ENCODE measurements around the gene PRDM15.

Gene PRDM15

GRCh38 chr21:41884501-41885030 lies 5.4 kb upstream of the PRDM15 start:
- no peak for DNase-seq

- DNase-seq, result no peak
Measured at GRCh38 chr21:41883582-41883981, 4.4 kb upstream of the PRDM15 start.

GRCh38 chr21:41881051-41881450 lies 1.9 kb upstream of the PRDM15 start:
- DNase-seq, result no peak

- no peak for DNase-seq
Measured at GRCh38 chr21:41880153-41880552, 1.0 kb upstream of the PRDM15 start.

GRCh38 chr21:41878831-41879189 lies 334 bp downstream of the PRDM15 start:
- DNase-seq, result peak; percentile 77

GRCh38 chr21:41877901-41878830 lies 978 bp downstream of the PRDM15 start:
- no peak for DNase-seq

- DNase-seq, result no peak
Measured at GRCh38 chr21:41876928-41877652, 2.1 kb downstream of the PRDM15 start.

GRCh38 chr21:41876396-41876795 lies 2.7 kb downstream of the PRDM15 start:
- DNase-seq, result no peak

GRCh38 chr21:41875086-41875485 lies 4.1 kb downstream of the PRDM15 start:
- no peak for DNase-seq

- no peak for DNase-seq
Measured at GRCh38 chr21:41874611-41875010, 4.5 kb downstream of the PRDM15 start.

- DNase-seq, result no peak
Measured at GRCh38 chr21:41873426-41873825, 5.7 kb downstream of the PRDM15 start.

- DNase-seq, result no peak
Measured at GRCh38 chr21:41873005-41873404, 6.1 kb downstream of the PRDM15 start.

GRCh38 chr21:41871293-41872030 lies 7.7 kb downstream of the PRDM15 start:
- DNase-seq, result no peak

- DNase-seq, result no peak
Measured at GRCh38 chr21:41869771-41870170, 9.4 kb downstream of the PRDM15 start.

GRCh38 chr21:41868062-41868710 lies 11.0 kb downstream of the PRDM15 start:
- no peak for DNase-seq

- DNase-seq, result no peak
Measured at GRCh38 chr21:41867313-41867712, 11.8 kb downstream of the PRDM15 start.

- DNase-seq, result no peak
Measured at GRCh38 chr21:41866274-41866809, 12.8 kb downstream of the PRDM15 start.

GRCh38 chr21:41865002-41865777 lies 14.0 kb downstream of the PRDM15 start:
- no peak for DNase-seq

- DNase-seq, result no peak
Measured at GRCh38 chr21:41864311-41865001, 14.7 kb downstream of the PRDM15 start.

GRCh38 chr21:41863439-41863740 lies 15.8 kb downstream of the PRDM15 start:
- no peak for DNase-seq

- no peak for DNase-seq
Measured at GRCh38 chr21:41861987-41862386, 17.2 kb downstream of the PRDM15 start.

Measured in stimulated activated naive CD4-positive, alpha-beta T cell treated with Interleukin-2 at 50 U/mL for 16 hours (primary cell).